ENCODE results near the gene EIF3D.
"Not testable (repeated sequence)": the region's sequence is repeated elsewhere in the genome, so short reads cannot be mapped to it uniquely, and the experiment has no call there.

Gene EIF3D

GRCh38 chr22:36550701-36551495 lies 21.9 kb upstream of the EIF3D start:
- FAIRE-seq, result peak; percentile 63
- DNase-seq (ENCODE audit: low spot score), result no peak

DNA sequence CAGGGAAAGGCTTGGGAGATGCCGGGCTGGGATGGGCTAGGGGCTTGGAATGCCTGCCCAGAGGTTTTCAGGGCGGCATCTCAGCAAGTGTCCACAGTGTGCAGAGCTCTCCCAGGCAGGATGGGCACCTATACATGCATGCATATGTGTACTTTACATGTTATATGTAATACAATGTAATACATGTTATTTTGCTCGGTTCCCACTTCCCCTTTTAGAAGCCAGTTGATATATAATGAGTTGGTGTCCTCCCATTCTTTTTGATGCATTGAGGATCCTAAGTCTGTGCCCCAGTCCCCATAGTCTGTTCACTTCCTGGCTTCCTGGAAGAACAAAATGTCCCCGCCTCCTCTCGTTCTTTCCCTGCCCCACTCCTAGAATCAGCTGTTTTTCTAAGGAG lies 20.1 kb upstream of the EIF3D start:
- DNase-seq (ENCODE audit: low spot score), result no peak
- no peak for FAIRE-seq

GRCh38 chr22:36548606-36549005 lies 19.6 kb upstream of the EIF3D start:
- DNase-seq (ENCODE audit: low spot score), result no peak

GRCh38 chr22:36546932-36547331 lies 18.0 kb upstream of the EIF3D start:
- FAIRE-seq (peak; percentile 99), DNase-seq (ENCODE audit: low spot score) (peak; percentile 88)

More at GRCh38 chr22:36548606-36549005, 19.6 kb upstream of the EIF3D start:
- no peak for FAIRE-seq

DNA sequence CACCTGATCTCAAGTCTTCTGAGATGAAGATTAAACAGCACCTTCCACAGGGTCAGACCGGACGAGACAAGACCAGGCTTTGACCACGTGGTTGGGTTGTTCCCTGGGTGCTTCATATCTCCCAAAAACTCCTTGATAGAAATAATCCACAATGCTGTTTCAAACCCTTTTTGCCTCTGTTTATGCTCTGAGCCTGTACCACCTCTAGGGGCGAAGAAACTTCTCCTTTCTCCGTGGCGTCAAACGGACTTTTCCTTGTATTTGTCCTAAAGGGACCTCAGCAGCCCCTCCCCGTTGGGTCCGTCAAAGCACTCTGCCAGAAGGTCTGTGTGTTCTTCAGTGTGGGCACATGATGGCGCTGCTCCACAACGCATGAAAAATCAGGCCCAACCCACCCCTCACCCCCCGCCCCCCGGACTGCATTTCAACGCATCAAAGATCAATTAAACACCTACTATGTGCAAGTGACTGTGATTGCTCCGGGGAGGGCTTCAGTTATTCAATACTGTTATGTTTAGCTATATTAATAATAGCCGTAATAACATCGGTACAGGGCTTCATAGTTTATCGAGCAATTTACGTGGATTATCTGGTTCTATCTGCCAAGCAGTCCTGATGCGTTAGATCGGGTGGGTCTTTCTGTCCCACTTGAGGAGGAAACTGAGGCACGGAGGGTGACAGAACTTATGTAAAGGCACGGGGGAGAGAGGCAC lies 17.3 kb upstream of the EIF3D start:
- FAIRE-seq (peak; percentile 89), DNase-seq (ENCODE audit: low spot score) (peak; percentile 82)

DNA sequence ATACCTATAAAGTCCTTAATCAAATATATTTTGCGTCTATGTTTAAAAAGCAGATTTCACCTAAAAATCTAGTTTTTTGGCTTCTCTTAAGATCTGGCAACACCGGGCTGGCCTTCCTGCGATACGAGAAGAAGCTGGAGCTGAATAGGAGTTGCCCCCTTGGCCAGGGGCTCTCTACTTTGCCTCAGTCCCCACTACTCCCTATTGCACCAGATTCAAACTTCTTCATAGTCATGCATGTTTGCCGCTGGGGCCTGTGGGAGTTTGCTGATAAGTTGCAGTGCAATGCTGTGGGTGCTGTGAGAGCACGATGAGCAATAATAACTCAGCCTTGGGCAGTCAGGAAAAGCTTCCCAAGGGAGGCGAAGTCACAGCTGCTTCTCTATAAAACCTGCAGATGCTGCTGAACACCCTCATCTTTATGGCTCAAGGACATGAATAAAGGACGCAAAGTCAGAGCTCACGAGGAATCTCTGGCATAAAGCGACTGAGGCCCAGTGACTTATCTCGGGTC lies 15.2 kb upstream of the EIF3D start:
- FAIRE-seq (no peak), DNase-seq (ENCODE audit: low spot score) (no peak)

DNA sequence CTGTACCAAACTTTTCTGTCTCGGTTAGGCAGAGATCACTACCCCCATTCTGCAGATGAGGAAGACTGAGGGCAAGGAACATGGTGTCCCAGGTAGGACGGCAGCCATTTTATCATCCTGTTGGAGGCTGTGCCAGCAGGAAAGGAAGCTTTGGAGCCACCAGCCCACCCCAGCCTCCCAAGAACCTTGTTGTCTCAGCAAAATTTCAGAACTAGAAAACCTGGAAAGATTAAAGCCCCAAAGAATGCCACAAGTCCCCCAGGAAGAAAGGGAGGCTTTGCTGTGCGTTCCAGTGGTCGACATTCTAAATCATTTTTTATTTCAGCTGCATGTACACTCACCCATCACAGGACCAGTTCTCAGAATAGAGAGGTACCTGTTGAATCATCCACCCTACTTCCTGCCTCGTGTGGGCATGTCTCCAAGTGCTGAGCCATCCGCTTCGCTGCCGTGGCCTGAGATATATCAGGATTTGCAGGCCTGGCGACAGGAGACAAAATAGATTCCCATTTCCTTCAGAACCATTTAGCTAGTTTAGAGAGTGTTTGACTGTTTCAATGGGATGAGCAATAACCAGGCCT lies 13.0 kb upstream of the EIF3D start:
- DNase-seq (ENCODE audit: low spot score) (peak; percentile 91), FAIRE-seq (peak; percentile 59)

DNA sequence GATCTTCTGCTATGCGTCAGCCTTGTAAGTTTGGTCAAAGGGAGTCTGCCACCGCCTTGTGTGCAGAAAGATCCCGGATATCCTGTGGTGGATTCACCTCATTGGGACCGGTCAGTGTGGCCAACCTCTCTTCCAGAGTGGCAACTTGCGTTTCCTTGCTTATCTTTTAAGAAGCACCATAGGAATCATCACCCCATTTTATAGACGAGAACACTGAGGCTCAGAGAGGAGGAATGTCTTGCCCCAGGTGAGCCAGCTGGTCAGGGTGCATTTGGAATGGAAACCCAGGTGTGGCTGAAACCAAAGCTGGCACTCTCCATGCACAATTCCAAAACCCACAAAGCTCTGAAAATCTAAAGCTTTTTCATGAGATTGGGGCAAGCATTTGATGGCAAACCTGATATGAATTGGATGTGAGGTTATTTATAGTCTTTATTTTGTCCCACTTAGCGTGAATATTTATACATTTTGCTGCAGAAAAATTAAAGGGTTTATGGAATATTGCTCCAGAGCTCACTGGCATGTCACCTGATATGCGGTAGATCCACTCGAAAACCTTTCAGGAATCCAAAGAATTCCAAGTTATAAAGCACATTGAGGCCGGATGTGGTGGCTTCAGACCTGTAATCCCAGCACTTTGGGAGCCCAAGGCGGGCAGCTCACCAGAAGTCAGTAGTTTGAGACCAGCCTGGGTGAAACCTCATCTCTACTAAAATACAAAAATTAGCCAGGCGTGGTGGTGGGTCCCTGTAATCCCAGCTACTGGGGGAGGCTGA lies 12.1 kb upstream of the EIF3D start:
- DNase-seq (ENCODE audit: low spot score) (peak; percentile 69), FAIRE-seq (peak; percentile 85)

DNA sequence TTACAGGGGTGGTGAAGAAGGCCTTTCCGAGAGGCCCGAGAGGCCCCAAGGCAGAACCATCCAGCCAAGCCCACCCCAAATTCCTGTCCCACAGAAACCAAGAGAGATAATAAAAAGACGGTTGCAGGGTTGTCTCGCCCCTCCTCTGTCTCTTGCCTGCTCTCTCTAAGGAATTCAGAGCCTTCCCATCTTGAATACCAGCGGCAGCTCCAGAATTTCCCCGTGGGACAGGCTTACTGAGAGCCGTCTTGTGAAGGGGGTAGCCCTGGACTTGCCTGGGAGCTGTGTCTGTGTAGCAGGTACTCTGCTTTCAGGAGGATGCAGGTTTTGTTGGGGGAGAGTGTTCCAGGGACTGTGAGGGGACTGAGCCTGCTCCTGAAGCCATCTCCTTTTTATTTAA lies 9.6 kb upstream of the EIF3D start:
- DNase-seq (ENCODE audit: low spot score) (no peak), FAIRE-seq (no peak)

DNA sequence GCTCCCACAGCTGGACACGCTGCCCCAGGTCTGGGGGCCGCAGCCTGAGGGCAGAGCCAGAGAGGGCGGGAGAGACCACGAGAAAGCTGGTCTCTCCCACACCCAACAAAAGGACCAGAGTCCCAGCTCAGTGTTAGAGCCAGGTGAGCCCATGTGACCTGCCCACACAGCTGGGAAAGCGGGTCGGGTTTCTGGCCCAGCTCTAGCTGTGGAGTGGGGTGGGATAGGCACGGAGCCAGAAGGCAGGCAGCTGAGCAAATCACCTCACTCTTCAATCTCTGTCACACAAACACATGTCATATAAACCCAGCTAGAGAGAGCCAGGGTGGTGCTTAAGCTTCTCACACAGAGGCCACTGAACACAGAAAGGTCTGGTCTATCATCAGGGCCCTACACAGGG lies 7.8 kb upstream of the EIF3D start:
- DNase-seq (ENCODE audit: low spot score) (no peak), FAIRE-seq (no peak)

DNA sequence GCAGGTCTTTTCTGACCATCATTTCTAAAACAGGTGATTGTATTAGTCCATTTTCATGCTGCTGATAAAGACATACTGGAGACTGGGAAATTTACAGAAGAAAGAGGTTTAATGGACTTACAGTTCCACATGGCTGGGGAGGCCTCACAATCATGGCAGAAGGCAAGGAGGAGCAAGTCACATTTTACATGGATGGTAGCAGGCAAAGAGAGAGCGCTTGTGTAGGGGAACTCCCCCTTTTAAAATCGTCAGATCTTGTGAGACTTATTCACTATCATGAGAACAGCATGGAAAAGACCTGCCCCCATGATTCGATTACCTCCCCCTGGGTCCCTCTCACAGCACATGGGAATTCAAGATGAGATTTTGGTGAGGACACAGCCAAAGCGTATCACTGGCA lies 4.4 kb upstream of the EIF3D start:
- not testable (repeated sequence) for FAIRE-seq; DNase-seq (ENCODE audit: low spot score)

- no peak for FAIRE-seq
- no peak for DNase-seq (ENCODE audit: low spot score)
Measured at GRCh38 chr22:36532466-36532865, 3.5 kb upstream of the EIF3D start.

GRCh38 chr22:36528341-36528740 lies 625 bp downstream of the EIF3D start:
- FAIRE-seq, result no peak
- DNase-seq (ENCODE audit: low spot score), result no peak

DNA sequence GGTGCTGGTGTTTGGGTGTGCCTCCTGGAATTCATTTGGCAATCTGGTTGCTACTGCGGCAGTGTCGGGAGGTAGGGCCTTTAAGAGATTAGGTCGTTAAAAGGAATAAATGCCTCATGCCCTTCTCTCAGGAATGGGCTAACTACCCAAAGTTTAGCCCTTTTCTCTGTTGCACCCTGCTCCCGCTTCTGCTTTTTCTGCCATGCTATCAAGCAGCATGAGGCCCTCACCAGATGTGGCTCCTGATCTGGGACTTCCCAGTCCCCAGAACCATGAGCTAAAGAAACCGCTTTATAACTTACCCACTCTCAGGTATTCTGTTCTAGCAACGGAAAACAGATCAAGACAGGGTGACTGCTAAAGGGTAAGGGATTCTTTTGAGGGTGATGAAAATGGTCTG lies 6.3 kb downstream of the EIF3D start:
- DNase-seq (ENCODE audit: low spot score) (no peak), FAIRE-seq (no peak)

- FAIRE-seq (no peak), DNase-seq (ENCODE audit: low spot score) (no peak)
Measured at GRCh38 chr22:36520423-36520822, 8.5 kb downstream of the EIF3D start.

- FAIRE-seq; DNase-seq (ENCODE audit: low spot score): not testable (repeated sequence)
Measured at GRCh38 chr22:36519906-36520305, 9.1 kb downstream of the EIF3D start.

DNA sequence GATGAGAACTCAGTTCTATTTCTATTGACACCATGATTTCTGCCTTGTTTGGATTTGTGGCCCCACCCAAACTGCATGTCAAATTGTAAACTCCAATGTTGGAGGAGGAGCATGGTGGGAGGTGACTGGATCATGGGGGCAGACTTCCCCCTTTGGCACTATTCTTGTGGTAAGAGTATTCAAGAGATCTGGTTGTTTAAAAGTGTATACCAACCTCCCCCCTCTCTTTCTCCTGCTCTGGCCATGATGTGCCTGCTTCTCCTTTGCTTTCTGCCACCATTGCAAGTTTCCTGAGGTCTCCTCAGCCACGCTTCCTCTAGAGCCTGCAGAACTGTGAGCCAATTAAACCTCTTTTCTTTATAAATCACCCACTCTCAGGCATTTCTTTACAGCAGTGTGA lies 14.2 kb downstream of the EIF3D start:
- FAIRE-seq, result no peak
- no peak for DNase-seq (ENCODE audit: low spot score)

DNA sequence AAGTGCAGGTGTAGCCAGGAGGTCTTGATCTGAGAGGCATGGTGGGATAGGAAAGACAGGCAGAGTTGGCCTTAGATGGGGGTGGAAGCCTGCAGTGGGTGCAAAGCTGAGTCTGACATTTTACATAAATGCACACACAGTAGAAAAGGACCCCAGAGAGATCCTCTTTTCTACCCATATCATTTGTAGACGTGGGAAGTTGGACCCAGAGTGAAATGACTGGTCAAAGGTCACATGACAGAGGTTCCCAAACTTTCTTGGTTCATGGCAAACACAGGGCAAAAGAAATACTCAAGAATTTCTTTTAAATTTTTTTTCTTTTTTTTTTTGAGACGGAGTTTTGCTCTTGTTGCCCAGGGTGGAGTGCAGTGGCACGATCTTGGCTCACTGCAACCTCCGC lies 16.0 kb downstream of the EIF3D start:
- FAIRE-seq (no peak), DNase-seq (ENCODE audit: low spot score) (no peak)

DNA sequence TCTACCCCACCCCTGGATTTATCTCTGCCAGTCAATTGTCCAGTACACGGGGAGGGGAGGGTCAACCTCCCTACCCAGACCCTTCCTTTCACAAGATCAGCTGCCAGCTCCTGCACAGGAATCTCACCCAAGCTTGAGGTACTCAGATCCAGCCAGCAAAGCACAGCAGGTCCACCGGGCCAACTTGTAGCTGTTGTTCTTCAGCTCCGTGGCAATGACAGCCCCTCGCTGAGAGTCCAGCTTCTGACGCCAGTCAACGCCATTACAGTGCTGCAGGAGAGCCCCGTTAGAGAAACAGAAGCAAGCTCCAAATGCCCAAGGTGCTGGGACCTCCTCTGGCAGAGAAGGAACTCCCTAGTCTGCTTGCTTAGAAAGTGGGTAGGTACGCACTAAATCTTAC lies 16.6 kb downstream of the EIF3D start:
- FAIRE-seq, result no peak
- DNase-seq (ENCODE audit: low spot score), result no peak

- FAIRE-seq, result no peak
- DNase-seq (ENCODE audit: low spot score), result peak; percentile 62
Measured at GRCh38 chr22:36510966-36511881, 17.7 kb downstream of the EIF3D start.
